Adrenal gland (tissue), 5 donors: Measurements from ENCODE around the gene SHE.

ENCODE experiments used
- POLR2A ChIP-seq, 2 donors: fragments of 450-650 bp; IDR thresholded peaks; one replicate each; pipeline ENCODE4 v1.6.1; 2017; ENCODE audit warnings: antibody characterized with exemption in 2 of 2, mild to moderate bottlenecking in 2 of 2, moderate library complexity in 1 of 2
- TF ChIP-seq, protein P1 (sequence below), 6 experiments: fragments of 450-650 bp in 4 of 6; fragments of 200-600 bp in 2 of 6; sonication (generic) in 1 of 6; IDR thresholded peaks; 1 replicate in 5 of 6; 2 replicates in 1 of 6; pipeline versions ENCODE4 v1.5.1 to v1.8.0; 2016 to 2021; ENCODE audit warnings: antibody characterized with exemption in 6 of 6, mild to moderate bottlenecking in 2 of 6, moderate library complexity in 1 of 6
- donor health status: DM: no; HTN: no; CAD: no.

DNA sequence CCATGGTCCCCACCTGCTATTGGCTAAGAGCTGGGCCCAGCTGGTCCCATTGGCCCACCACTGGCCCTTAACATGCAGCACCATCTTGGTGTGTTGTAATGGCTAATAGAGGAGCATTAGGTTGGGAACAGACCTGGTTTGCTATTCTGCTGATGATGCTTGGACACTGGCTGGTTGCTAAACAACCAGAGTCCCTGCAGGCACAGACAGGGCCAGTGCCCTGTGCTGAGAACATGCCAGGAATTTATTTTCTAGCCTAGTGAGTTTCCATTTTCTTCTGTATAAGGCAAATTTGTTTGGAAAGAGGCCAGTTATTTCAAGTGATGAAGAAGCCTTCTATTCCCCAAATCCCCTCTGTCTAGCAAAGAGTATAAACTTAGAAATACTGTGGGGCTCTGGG is 43.1 kb downstream of the SHE start:
- TF ChIP-seq POLR2A (IDR thresholded peaks at IDR 0.05): no peak
- TF ChIP-seq, protein P1, sequence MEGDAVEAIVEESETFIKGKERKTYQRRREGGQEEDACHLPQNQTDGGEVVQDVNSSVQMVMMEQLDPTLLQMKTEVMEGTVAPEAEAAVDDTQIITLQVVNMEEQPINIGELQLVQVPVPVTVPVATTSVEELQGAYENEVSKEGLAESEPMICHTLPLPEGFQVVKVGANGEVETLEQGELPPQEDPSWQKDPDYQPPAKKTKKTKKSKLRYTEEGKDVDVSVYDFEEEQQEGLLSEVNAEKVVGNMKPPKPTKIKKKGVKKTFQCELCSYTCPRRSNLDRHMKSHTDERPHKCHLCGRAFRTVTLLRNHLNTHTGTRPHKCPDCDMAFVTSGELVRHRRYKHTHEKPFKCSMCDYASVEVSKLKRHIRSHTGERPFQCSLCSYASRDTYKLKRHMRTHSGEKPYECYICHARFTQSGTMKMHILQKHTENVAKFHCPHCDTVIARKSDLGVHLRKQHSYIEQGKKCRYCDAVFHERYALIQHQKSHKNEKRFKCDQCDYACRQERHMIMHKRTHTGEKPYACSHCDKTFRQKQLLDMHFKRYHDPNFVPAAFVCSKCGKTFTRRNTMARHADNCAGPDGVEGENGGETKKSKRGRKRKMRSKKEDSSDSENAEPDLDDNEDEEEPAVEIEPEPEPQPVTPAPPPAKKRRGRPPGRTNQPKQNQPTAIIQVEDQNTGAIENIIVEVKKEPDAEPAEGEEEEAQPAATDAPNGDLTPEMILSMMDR (IDR thresholded peaks at IDR 0.05): no peak
